Activated T-cell treated with anti-CD3 and anti-CD28 coated beads, Interleukin-2, amount 50 U/mL, for 24 hours (primary cell): Measurements from ENCODE around the gene AK3.

Experiments used
- DNase-seq: peaks from one replicate; pipeline ENCODE4 v3.0.0-alpha.2; 2020
- H3K27ac Mint-ChIP-seq: 2 replicates; pipeline ENCODE4 v1.8.0; 2020; ENCODE audit warnings: mild to moderate bottlenecking, mixed read lengths
- H3K27me3 Mint-ChIP-seq: 2 replicates; pipeline ENCODE4 v1.8.0; 2020; ENCODE audit warnings: mixed read lengths
- H3K36me3 Mint-ChIP-seq: 2 replicates; pipeline ENCODE4 v1.8.0; 2020; ENCODE audit warnings: low read depth, mixed read lengths
- H3K4me1 Mint-ChIP-seq: 2 replicates; pipeline ENCODE4 v1.8.0; 2020; ENCODE audit warnings: low read depth, mixed read lengths
- H3K4me3 Mint-ChIP-seq: 2 replicates; pipeline ENCODE4 v1.8.0; 2020; ENCODE audit warnings: mild to moderate bottlenecking, moderate library complexity, mixed read lengths
- H3K9me3 Mint-ChIP-seq: 2 replicates; pipeline ENCODE4 v1.8.0; 2020; ENCODE audit warnings: mixed read lengths

The AK3 gene

GRCh38 chr9:4704129-4704528, 36.9 kb downstream of the AK3 start:
- peak overlapping the region; percentile 2 for H3K27ac Mint-ChIP-seq
- no peak overlapping the region for H3K4me3 Mint-ChIP-seq
- no peak for DNase-seq
- H3K36me3 Mint-ChIP-seq: peaks cover 85% of the 10 kb centered on the region
- no peaks in the 10 kb centered on the region for H3K27me3 Mint-ChIP-seq
- H3K9me3 Mint-ChIP-seq: no peaks in the 10 kb centered on the region
- H3K4me1 Mint-ChIP-seq: peaks cover 31% of the 10 kb centered on the region

DNA sequence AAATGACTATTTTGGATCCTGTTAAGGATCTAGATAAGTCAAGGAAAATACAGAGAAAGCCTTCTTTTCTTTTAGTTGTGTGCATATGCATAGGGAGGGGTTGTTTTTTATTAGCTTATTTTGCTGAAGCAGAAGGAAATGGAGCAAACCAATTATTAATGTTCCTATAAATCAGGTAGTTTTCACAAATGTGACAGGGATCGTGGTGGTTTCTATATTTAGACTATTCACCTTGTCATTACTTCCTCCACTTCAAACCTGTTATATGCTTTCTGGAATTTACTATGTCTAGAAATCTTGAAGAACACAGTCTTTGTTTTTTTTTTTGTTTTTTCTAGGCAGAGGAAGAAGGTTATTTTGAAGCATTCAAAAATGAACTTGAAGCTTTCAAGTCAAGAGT, 39.5 kb downstream of the AK3 start:
- H3K9me3 Mint-ChIP-seq: no peaks in the 10 kb centered on the region
- H3K4me1 Mint-ChIP-seq: peaks cover 25% of the 10 kb centered on the region
- no peak overlapping the region for H3K4me3 Mint-ChIP-seq
- H3K36me3 Mint-ChIP-seq: peaks cover 83% of the 10 kb centered on the region
- H3K27ac Mint-ChIP-seq: no peak overlapping the region
- H3K27me3 Mint-ChIP-seq: no peaks in the 10 kb centered on the region
- no peak for DNase-seq

DNA sequence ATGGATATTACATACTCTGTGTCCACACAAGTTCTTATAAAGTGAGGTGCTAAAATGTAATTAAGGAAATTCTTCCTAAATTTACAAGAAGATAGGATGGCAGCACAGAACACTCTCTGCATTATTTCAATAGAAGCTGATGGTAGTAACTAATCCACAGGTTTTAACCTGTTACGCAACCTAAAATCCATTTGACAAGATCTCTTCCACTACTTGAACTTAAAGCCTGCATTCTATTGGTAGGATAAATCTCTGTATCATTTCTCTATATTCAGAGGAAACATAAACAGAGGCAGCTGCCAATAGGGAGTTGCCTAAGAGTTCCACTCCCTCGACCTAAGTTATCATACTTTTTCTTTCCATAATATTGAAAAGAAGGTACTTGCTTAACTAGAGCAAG, 40.1 kb downstream of the AK3 start:
- Mint-ChIP-seq H3K4me1 (peaks cover 31% of the 10 kb centered on the region), H3K9me3 (no peaks in the 10 kb centered on the region), H3K27me3 (no peaks in the 10 kb centered on the region), H3K27ac (no peak overlapping the region), H3K36me3 (peaks cover 83% of the 10 kb centered on the region), H3K4me3 (no peak overlapping the region)
- no peak for DNase-seq

DNA sequence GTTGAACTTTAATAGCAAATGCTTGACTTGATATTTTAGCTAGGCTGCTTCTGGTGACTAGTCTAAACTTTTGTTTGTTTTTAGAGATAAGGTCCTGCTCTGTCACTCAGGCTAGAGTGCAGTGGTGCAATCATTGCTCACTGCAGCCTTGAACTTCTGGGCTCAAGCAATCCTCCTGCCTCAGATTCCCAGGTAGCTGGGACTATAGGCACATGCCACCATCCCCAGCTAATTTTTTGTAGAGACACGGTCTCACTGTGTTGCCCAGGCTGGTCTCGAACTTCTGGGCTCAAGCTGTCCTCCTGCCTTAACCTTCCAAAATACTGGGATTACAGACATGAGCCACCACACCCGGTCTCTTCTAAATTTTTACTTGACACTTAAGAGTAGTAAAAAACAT, 40.9 kb downstream of the AK3 start:
- Mint-ChIP-seq H3K4me1 (peaks cover 32% of the 10 kb centered on the region), H3K27me3 (no peaks in the 10 kb centered on the region), H3K9me3 (no peaks in the 10 kb centered on the region), H3K36me3 (peaks cover 82% of the 10 kb centered on the region), H3K4me3 (no peak overlapping the region), H3K27ac (no peak overlapping the region)
- no peak for DNase-seq

- H3K36me3 Mint-ChIP-seq: peaks cover 61% of the 10 kb centered on the region
- no peak overlapping the region for H3K4me3 Mint-ChIP-seq
- H3K27me3 Mint-ChIP-seq: no peaks in the 10 kb centered on the region
- H3K9me3 Mint-ChIP-seq: no peaks in the 10 kb centered on the region
- peaks cover 49% of the 10 kb centered on the region for H3K4me1 Mint-ChIP-seq
- no peak overlapping the region for H3K27ac Mint-ChIP-seq
- no peak for DNase-seq
These were observed 49.2 kb downstream of the AK3 start for GRCh38 chr9:4691795-4692194.

GRCh38 chr9:4690144-4690543, 50.9 kb downstream of the AK3 start:
- Mint-ChIP-seq H3K4me1 (peaks cover 54% of the 10 kb centered on the region), H3K27ac (peak overlapping the region; percentile 86), H3K27me3 (no peaks in the 10 kb centered on the region), H3K36me3 (peaks cover 63% of the 10 kb centered on the region), H3K9me3 (no peaks in the 10 kb centered on the region), H3K4me3 (no peak overlapping the region)
- DNase-seq: no peak

DNA sequence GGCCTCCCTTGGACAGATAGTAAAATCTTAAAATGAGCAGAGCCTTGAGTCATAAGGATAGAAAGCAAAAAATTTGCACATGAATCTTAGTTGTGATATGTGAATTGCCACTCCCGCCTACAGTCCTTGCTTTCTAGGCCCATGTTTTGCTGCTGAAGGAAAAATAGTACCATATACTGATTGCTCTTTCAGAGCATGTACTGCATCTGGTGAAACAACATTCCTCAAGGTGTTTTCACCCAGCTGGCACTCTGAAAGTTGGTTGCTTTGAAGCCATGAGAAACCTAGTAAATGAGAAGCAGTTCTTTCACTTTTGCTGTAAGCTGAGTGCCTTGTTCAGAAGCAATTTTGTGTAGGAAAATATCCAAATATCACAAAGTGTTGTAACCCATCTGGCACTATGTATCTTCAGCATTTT, 51.3 kb downstream of the AK3 start:
- Mint-ChIP-seq H3K9me3 (no peaks in the 10 kb centered on the region), H3K4me1 (peaks cover 59% of the 10 kb centered on the region)

GRCh38 chr9:4689021-4689420, 52.0 kb downstream of the AK3 start:
- no peak for DNase-seq
- H3K4me3 Mint-ChIP-seq: no peak overlapping the region
- no peaks in the 10 kb centered on the region for H3K27me3 Mint-ChIP-seq
- H3K4me1 Mint-ChIP-seq: peaks cover 60% of the 10 kb centered on the region
- H3K36me3 Mint-ChIP-seq: peaks cover 60% of the 10 kb centered on the region
- no peak overlapping the region for H3K27ac Mint-ChIP-seq
- H3K9me3 Mint-ChIP-seq: no peaks in the 10 kb centered on the region

More for the DNA sequence above, 51.3 kb downstream of the AK3 start:
- H3K27me3 Mint-ChIP-seq: no peaks in the 10 kb centered on the region
- H3K36me3 Mint-ChIP-seq: peaks cover 63% of the 10 kb centered on the region
- peak overlapping the region; percentile 86 for H3K27ac Mint-ChIP-seq
- no peak overlapping the region for H3K4me3 Mint-ChIP-seq
- no peak for DNase-seq

GRCh38 chr9:4686584-4686983, 54.4 kb downstream of the AK3 start:
- H3K27ac Mint-ChIP-seq: no peak overlapping the region
- peaks cover 58% of the 10 kb centered on the region for H3K4me1 Mint-ChIP-seq
- no peak for DNase-seq
- no peaks in the 10 kb centered on the region for H3K9me3 Mint-ChIP-seq
- H3K36me3 Mint-ChIP-seq: peaks cover 55% of the 10 kb centered on the region
- no peak overlapping the region for H3K4me3 Mint-ChIP-seq
- no peaks in the 10 kb centered on the region for H3K27me3 Mint-ChIP-seq

DNA sequence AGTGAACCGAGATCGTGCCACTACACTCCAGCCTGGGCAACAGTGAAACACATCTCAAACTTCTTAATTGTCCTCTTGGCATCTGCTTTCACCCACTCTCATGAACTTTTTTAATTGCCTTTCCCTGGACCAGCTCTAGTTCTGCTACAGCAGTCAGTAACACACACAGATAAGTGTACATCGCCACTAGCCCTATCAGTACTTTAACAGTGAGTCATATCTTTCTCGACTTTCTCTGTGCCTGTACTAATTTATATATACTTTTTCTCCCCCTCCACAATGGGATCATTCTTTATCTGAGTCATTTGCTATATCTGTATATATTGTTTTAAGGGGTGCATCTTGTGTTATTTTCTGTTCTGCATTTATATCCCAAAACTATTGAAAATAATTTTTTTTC, 54.9 kb downstream of the AK3 start:
- Mint-ChIP-seq H3K4me1 (peaks cover 53% of the 10 kb centered on the region), H3K4me3 (no peak overlapping the region), H3K9me3 (no peaks in the 10 kb centered on the region), H3K36me3 (peaks cover 51% of the 10 kb centered on the region), H3K27ac (no peak overlapping the region), H3K27me3 (no peaks in the 10 kb centered on the region)
- DNase-seq: no peak

DNA sequence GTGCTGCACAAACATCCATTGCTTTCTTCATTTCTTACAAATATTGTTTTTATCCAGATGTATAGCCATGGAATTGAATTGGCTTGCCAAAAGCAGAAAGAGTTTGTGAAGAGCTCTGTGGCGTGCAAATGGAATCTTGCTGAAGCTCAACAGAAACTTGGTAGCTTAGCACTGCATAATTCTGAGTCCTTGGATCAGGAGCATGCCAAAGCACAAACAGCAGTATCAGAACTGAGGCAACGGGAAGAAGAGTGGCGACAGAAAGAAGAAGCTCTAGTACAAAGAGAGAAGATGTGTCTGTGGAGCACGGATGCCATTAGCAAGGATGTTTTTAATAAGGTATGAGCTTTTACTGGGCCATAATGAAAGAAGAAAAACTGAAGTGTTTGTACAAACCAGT, 56.2 kb downstream of the AK3 start:
- Mint-ChIP-seq H3K9me3 (no peaks in the 10 kb centered on the region), H3K36me3 (peaks cover 38% of the 10 kb centered on the region), H3K4me1 (peaks cover 40% of the 10 kb centered on the region), H3K4me3 (no peak overlapping the region), H3K27ac (no peak overlapping the region), H3K27me3 (no peaks in the 10 kb centered on the region)
- no peak for DNase-seq

- H3K9me3 Mint-ChIP-seq: no peaks in the 10 kb centered on the region
- no peaks in the 10 kb centered on the region for H3K27me3 Mint-ChIP-seq
- H3K4me1 Mint-ChIP-seq: peaks cover 20% of the 10 kb centered on the region
- H3K27ac Mint-ChIP-seq: no peak overlapping the region
- H3K36me3 Mint-ChIP-seq: peaks cover 20% of the 10 kb centered on the region
- DNase-seq: no peak
- H3K4me3 Mint-ChIP-seq: no peak overlapping the region
These were observed 60.3 kb downstream of the AK3 start for GRCh38 chr9:4680750-4681149.

GRCh38 chr9:4680173-4680525, 60.9 kb downstream of the AK3 start:
- no peak overlapping the region for H3K4me3 Mint-ChIP-seq
- no peaks in the 10 kb centered on the region for H3K27me3 Mint-ChIP-seq
- no peak for DNase-seq
- H3K36me3 Mint-ChIP-seq: peaks cover 15% of the 10 kb centered on the region
- H3K4me1 Mint-ChIP-seq: peaks cover 16% of the 10 kb centered on the region
- no peaks in the 10 kb centered on the region for H3K9me3 Mint-ChIP-seq
- H3K27ac Mint-ChIP-seq: no peak overlapping the region

- no peak within 1 kb of the TSS for H3K4me3 Mint-ChIP-seq
These were observed 61.5 kb downstream of the AK3 start, which contains the start of gene CDC37L1 for GRCh38 chr9:4679268-4680172. CDC37L1 (plus strand) TSS chr9:4679569; CDS start chr9:4679768, 199 bp downstream.

GRCh38 chr9:4678679-4679267, 62.2 kb downstream of the AK3 start:
- Mint-ChIP-seq H3K9me3 (no peaks in the 10 kb centered on the region), H3K4me1 (peaks cover 9% of the 10 kb centered on the region)

More at GRCh38 chr9:4679268-4680172, 61.5 kb downstream of the AK3 start, which contains the start of gene CDC37L1:
- peak; percentile 100 for DNase-seq
- Mint-ChIP-seq H3K27me3 (no peaks in the 10 kb centered on the region), H3K9me3 (no peaks in the 10 kb centered on the region), H3K4me1 (peaks cover 13% of the 10 kb centered on the region), H3K36me3 (peaks cover 9% of the 10 kb centered on the region), H3K27ac (no peak within 1 kb of the TSS)

More at GRCh38 chr9:4678679-4679267, 62.2 kb downstream of the AK3 start:
- H3K27me3 Mint-ChIP-seq: no peaks in the 10 kb centered on the region
- no peak overlapping the region for H3K4me3 Mint-ChIP-seq
- no peak for DNase-seq
- no peak overlapping the region for H3K27ac Mint-ChIP-seq
- peaks cover 7% of the 10 kb centered on the region for H3K36me3 Mint-ChIP-seq
